A549 (cell line): ENCODE measurements around the gene CCDC152. TPM values are rescaled to one million over a fixed set of nuclear protein-coding genes. Genes with fewer than 3 reads are reported as not detected.
A peak's percentile ranks its signal among the peaks of the same experiment; 100 is the strongest.

Experiments used
- ATAC-seq, 2 experiments: fragments of 200-7000 bp in 1 of 2; fragments of >200 bp in 1 of 2; cut with Nextera tagmentation in 1 of 2; cut with Tn5 transposase in 1 of 2; 3 replicates each; pipeline versions ENCODE4 v1.8.0 to v1.9.1; 2018 to 2020; ENCODE audit warnings: mild to moderate bottlenecking in 1 of 2, moderate library complexity in 1 of 2
- CTCF ChIA-PET: fragments of 300-600 bp; sonication (Branson Sonifier 250); formaldehyde crosslinking; extraction: SDS; loops from one replicate; lab custom pipeline; 2021; ENCODE audit warnings: antibody characterized with exemption, inconsistent platforms; lab: Yijun Ruan, JAX
- POLR2A ChIA-PET: fragments of 350-600 bp; formaldehyde crosslinking; extraction: SDS; loops from one replicate; lab custom pipeline; 2021; ENCODE audit warnings: antibody characterized with exemption, inconsistent platforms; lab: Yijun Ruan, JAX
- DNase-seq, 2 experiments: peaks; one replicate each; pipeline versions ENCODE4 v3.0.0 to v3.0.0-alpha.2; 2011 to 2016; ENCODE audit warnings: low read depth in 1 of 2, low spot score in 1 of 2
- FAIRE-seq: peaks from 2 replicates; lab custom pipeline; 2011; peaks lifted over from hg19 to GRCh38; lab: Jason Lieb, UNC
- H3K27ac ChIP-seq, 2 experiments: fragments of >200 bp; sonication (Bioruptor Twin); formaldehyde crosslinking; 3 replicates each; pipeline ENCODE4 v1.5.1; 2016 to 2017
- H3K4me1 ChIP-seq: fragments of >200 bp; sonication (Bioruptor Twin); formaldehyde crosslinking; 3 replicates; pipeline ENCODE4 v1.6.1; 2016
- H3K4me2 ChIP-seq: fragments of >200 bp; sonication (Bioruptor Twin); formaldehyde crosslinking; 3 replicates; pipeline ENCODE4 v1.6.1; 2016
- H3K4me3 ChIP-seq: fragments of >200 bp; sonication (Bioruptor Twin); formaldehyde crosslinking; 3 replicates; pipeline ENCODE4 v1.5.1; 2016
- H3K9me3 ChIP-seq: fragments of >200 bp; sonication (Bioruptor Twin); formaldehyde crosslinking; 3 replicates; pipeline ENCODE4 v1.6.1; 2016
- CBX2 ChIP-seq: fragments of 200-600 bp; sonication (generic); IDR thresholded peaks from 2 replicates; pipeline ENCODE4 v1.6.1; 2016; ENCODE audit warnings: low read depth, mild to moderate bottlenecking, borderline replicate concordance
- CHD4 ChIP-seq: fragments of 200-600 bp; sonication (generic); IDR thresholded peaks from 2 replicates; pipeline ENCODE4 v1.6.1; 2016; ENCODE audit warnings: antibody characterized with exemption, mild to moderate bottlenecking, borderline replicate concordance
- CTCF ChIP-seq: fragments of >200 bp; sonication (Bioruptor Twin); formaldehyde crosslinking; IDR thresholded peaks from 3 replicates; pipeline ENCODE4 v1.5.1; 2016
- EHF ChIP-seq: fragments of 250-450 bp; sonication (Bioruptor Pico); IDR thresholded peaks from 2 replicates; pipeline ENCODE4 v1.5.0; 2020; ENCODE audit warnings: mild to moderate bottlenecking
- EP300 ChIP-seq, 2 experiments: fragments of >200 bp; sonication (Bioruptor Twin); formaldehyde crosslinking; IDR thresholded peaks; 2 replicates in 1 of 2; 3 replicates in 1 of 2; pipeline ENCODE4 v1.6.1; 2016 to 2017
- FOSB ChIP-seq: fragments of 250-450 bp; sonication (Bioruptor Pico); IDR thresholded peaks from 2 replicates; pipeline ENCODE4 v1.5.0; 2020; ENCODE audit warnings: mild to moderate bottlenecking, moderate library complexity
- GATA3 ChIP-seq: IDR thresholded peaks from 2 replicates; pipeline ENCODE4 v1.6.1; 2012; ENCODE audit warnings: borderline replicate concordance
- HEYL ChIP-seq: fragments of 250-450 bp; sonication (Bioruptor Pico); IDR thresholded peaks from 2 replicates; pipeline ENCODE4 v1.8.0; 2021; ENCODE audit warnings: mild to moderate bottlenecking, moderate library complexity
- HOXB13 ChIP-seq: fragments of 250-450 bp; sonication (Bioruptor Pico); IDR thresholded peaks from 2 replicates; pipeline ENCODE4 v1.5.0; 2020; ENCODE audit warnings: low read depth, mild to moderate bottlenecking, moderate library complexity
- HOXB5 ChIP-seq: fragments of 250-450 bp; sonication (Bioruptor Pico); IDR thresholded peaks from 2 replicates; pipeline ENCODE4 v1.5.0; 2020; ENCODE audit warnings: mild to moderate bottlenecking, moderate library complexity
- KDM1A ChIP-seq: fragments of 200-600 bp; sonication (generic); IDR thresholded peaks from 2 replicates; pipeline ENCODE4 v1.6.1; 2016; ENCODE audit warnings: low read depth, mild to moderate bottlenecking
- KDM5A ChIP-seq: fragments of 200-600 bp; sonication (generic); IDR thresholded peaks from 2 replicates; pipeline ENCODE4 v1.6.1; 2016; ENCODE audit warnings: antibody characterized with exemption, mild to moderate bottlenecking
- MAX ChIP-seq: IDR thresholded peaks from 2 replicates; pipeline ENCODE4 v1.6.1; 2012
- NFE2L2 ChIP-seq: fragments of 150-350 bp; conservative IDR thresholded peaks from 2 replicates; pipeline ENCODE4 v1.6.1; 2014; ENCODE audit warnings: low read length
- POLR2AphosphoS2 ChIP-seq: conservative IDR thresholded peaks from 2 replicates; pipeline ENCODE4 v1.6.1; 2012; ENCODE audit warnings: low read length, improper control_type of control experiment, inconsistent platforms
- RAD21 ChIP-seq, 2 experiments: fragments of >200 bp in 1 of 2; sonication (Bioruptor Twin) in 1 of 2; formaldehyde crosslinking in 1 of 2; IDR thresholded peaks in 1 of 2; conservative IDR thresholded peaks in 1 of 2; 2 replicates in 1 of 2; 3 replicates in 1 of 2; pipeline ENCODE4 v1.6.1; 2012 to 2018; ENCODE audit warnings: inconsistent platforms in 1 of 2
- RNF2 ChIP-seq: fragments of 200-600 bp; sonication (generic); IDR thresholded peaks from 2 replicates; pipeline ENCODE4 v1.6.1; 2016; ENCODE audit warnings: low read depth, mild to moderate bottlenecking, antibody characterized with exemption, moderate library complexity, borderline replicate concordance
- ZFP36 ChIP-seq: fragments of 450-650 bp; IDR thresholded peaks from 2 replicates; pipeline ENCODE4 v1.6.1; 2014; ENCODE audit warnings: borderline replicate concordance; ENCODE audit not compliant: partially characterized antibody
- WGBS: methylation state at CpG from one replicate; pipeline ENCODE4 v1.1.6; 2017; ENCODE audit errors: missing lambda C conversion rate; 5-methylcytosine and 5-hydroxymethylcytosine counted together
- polyA plus RNA-seq, 4 experiments: library from polyadenylated mRNA; depleted of rRNA in 3 of 4; stranded (reverse); fragments of >200 nt; fragmentation: RNase III in 1 of 4; extraction: RNeasy Plus Mini Kit Qiagen cat#74134 plus additional on column Dnase treatment in 1 of 4; gene quantifications; 2 replicates in 3 of 4; 3 replicates in 1 of 4; pipeline ENCODE4 v1.2.3, GENCODE V29; 2011 to 2017
- TF ChIP-seq, protein P1 (sequence below): fragments of 250-450 bp; sonication (Bioruptor Pico); IDR thresholded peaks from 2 replicates; pipeline ENCODE4 v1.5.0; 2021; ENCODE audit warnings: mild to moderate bottlenecking, moderate library complexity, borderline replicate concordance
- TF ChIP-seq, protein P2 (sequence below): fragments of >200 bp; sonication (Bioruptor Twin); formaldehyde crosslinking; IDR thresholded peaks from 3 replicates; pipeline ENCODE4 v1.6.1; 2016

Gene CCDC152
- polyA plus RNA-seq, 2 of the 4 experiments (the other 2 are of a cell fraction) = not detected

DNA sequence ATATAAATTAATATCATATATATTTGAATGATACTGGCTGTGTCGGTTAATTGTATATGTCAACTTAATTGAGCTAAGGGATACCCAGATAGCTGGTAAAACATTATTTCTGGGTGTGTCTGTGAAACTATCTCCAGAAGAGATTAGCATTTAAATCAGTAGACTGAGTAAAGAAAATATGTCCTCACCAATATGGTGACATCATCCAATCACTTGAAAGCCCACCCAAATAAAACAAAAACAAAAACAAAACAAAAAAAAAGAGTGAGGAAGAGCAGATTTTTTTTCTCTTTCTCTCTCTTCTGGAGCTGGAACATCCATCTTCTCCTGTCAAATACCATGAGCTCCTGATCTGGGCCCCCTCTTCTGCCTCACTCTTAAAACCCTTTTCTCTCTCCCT is 15.7 kb upstream of the CCDC152 start:
- TF ChIP-seq MAX (no peak), HOXB5 (CRISPR knock-in tag) (no peak), CBX2 (no peak), EHF (CRISPR knock-in tag) (no peak), POLR2AphosphoS2 (no peak), ZFP36 (no peak), HOXB13 (CRISPR knock-in tag) (no peak), RNF2 (no peak), CHD4 (no peak), CTCF (no peak), FOSB (no peak), EP300 (IDR thresholded peaks at IDR 0.05) (no peak), GATA3 (no peak), KDM1A (no peak), HEYL (CRISPR knock-in tag) (no peak), NFE2L2 (no peak), KDM5A (no peak), RAD21 (conservative IDR thresholded peaks at IDR 0.05 in 1 of 2, IDR thresholded peaks at IDR 0.05 in 1 of 2) (no peak)
- TF ChIP-seq, protein P1, sequence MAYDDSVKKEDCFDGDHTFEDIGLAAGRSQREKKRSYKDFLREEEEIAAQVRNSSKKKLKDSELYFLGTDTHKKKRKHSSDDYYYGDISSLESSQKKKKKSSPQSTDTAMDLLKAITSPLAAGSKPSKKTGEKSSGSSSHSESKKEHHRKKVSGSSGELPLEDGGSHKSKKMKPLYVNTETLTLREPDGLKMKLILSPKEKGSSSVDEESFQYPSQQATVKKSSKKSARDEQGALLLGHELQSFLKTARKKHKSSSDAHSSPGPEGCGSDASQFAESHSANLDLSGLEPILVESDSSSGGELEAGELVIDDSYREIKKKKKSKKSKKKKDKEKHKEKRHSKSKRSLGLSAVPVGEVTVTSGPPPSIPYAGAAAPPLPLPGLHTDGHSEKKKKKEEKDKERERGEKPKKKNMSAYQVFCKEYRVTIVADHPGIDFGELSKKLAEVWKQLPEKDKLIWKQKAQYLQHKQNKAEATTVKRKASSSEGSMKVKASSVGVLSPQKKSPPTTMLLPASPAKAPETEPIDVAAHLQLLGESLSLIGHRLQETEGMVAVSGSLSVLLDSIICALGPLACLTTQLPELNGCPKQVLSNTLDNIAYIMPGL (CRISPR knock-in tag) = no peak
- TF ChIP-seq, protein P2, sequence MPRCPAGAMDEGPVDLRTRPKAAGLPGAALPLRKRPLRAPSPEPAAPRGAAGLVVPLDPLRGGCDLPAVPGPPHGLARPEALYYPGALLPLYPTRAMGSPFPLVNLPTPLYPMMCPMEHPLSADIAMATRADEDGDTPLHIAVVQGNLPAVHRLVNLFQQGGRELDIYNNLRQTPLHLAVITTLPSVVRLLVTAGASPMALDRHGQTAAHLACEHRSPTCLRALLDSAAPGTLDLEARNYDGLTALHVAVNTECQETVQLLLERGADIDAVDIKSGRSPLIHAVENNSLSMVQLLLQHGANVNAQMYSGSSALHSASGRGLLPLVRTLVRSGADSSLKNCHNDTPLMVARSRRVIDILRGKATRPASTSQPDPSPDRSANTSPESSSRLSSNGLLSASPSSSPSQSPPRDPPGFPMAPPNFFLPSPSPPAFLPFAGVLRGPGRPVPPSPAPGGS = no peak
- 45% methylated on average over 1 of the region's 1 CpG for WGBS
- ChIA-PET POLR2A (no interaction called here), CTCF (interaction anchor here (0.7 kb wide), 1 partner anchor 27 kb away, joined by 3 read pairs; no protein-coding TSS in a partner anchor)
- no peak for ATAC-seq
- Histone ChIP-seq H3K4me2 (no peak overlapping the region), H3K4me3 (no peak overlapping the region), H3K4me1 (no peaks in the 10 kb centered on the region), H3K27ac (no peak overlapping the region), H3K9me3 (no peaks in the 10 kb centered on the region)
- no peak for DNase-seq
- no peak for FAIRE-seq

DNA sequence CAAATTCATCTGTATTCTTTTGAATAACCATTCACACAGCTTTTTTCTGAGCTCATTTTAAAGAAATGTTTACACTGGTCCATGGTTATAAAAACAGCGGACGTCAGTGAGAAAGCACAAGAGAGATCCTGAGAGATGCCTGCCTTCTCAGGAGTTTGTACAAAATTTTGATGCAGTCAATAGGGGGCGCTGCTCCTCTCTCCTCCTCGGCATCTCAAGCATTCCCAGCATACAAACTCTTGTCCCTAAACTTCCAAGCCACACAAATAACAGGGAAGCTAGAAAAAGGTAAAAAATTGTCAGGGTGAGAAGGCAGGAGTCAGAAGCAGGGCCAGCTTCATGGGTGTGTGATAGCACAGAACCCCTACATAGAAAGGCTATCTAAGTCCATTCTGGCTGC is 11.2 kb upstream of the CCDC152 start:
- Histone ChIP-seq H3K9me3 (no peaks in the 10 kb centered on the region), H3K4me2 (no peak overlapping the region), H3K4me1 (no peaks in the 10 kb centered on the region), H3K27ac (no peak overlapping the region), H3K4me3 (no peak overlapping the region)
- TF ChIP-seq CTCF = 0 out of 3 replicates have a peak, but pooled peaks have one; percentile 10
- TF ChIP-seq, protein P2 = no peak
- no peak for ATAC-seq
- CTCF ChIA-PET = interaction anchor here (1.1 to 1.3 kb wide), 3 partner anchors 21 to 322 kb away, joined by 3 to 4 read pairs (median 3); partner anchors contain the start of gene GHR
- WGBS = 2% methylated on average over 4 of the region's 4 CpGs
- POLR2A ChIA-PET = no interaction called here
- peak in 1 of 2 experiments; percentile 11 for DNase-seq
- no peak for FAIRE-seq
